ENCODE results near the gene PDGFRB. TPM values are rescaled to one million over a fixed set of nuclear protein-coding genes. Genes with fewer than 3 reads are reported as not detected.

Gene PDGFRB
- polyA plus RNA-seq, 3 donors, result 0.04 to 0.99 (median 0.20) TPM

GRCh38 chr5:150137997-150138396, 17.6 kb downstream of the PDGFRB start:
- 71% methylated on average over 3 of the region's 5 CpGs for WGBS (ENCODE audit: insufficient coverage)
- peaks cover 10 to 11% of the 10 kb centered on the region in 2 donors for H3K4me1 ChIP-seq (ENCODE audit: control insufficient read depth in 1 of 2, insufficient read depth in 2 of 2, low read length in 2 of 2)
- no peak for DNase-seq
- H3K9me3 Mint-ChIP-seq, result no peaks in the 10 kb centered on the region
- H3K4me3 ChIP-seq (replicated peaks in 1 of 3; ENCODE audit: low read depth in 2 of 3, low read length in 3 of 3), result no peak overlapping the region
- TF ChIP-seq CTCF (IDR thresholded peaks at IDR 0.05), result no peak
- no peak overlapping the region for H3K9ac ChIP-seq (ENCODE audit: insufficient read depth, low read length, poor library complexity, severe bottlenecking)
- peaks cover 0 to 3% of the 10 kb centered on the region in 2 donors for H3K36me3 Mint-ChIP-seq
- no peaks in the 10 kb centered on the region for H3K79me2 ChIP-seq (ENCODE audit: insufficient read depth, low read length)
- H3K4me3 Mint-ChIP-seq, result no peak overlapping the region
- peaks cover 15% of the 10 kb centered on the region for H3K4me1 Mint-ChIP-seq
- H2AFZ ChIP-seq (ENCODE audit: insufficient read depth, low read depth, low read length, poor library complexity, severe bottlenecking), result no peak overlapping the region
- H3K27me3 Mint-ChIP-seq (ENCODE audit: low read depth in 3 of 3), result peaks cover 2 to 10% (median 7%) of the 10 kb centered on the region in 3 donors
- no peaks in the 10 kb centered on the region for H3K36me3 ChIP-seq (replicated peaks in 1 of 2; ENCODE audit: control insufficient read depth in 1 of 2, insufficient read depth in 2 of 2, low read length in 2 of 2)
- H3K27ac Mint-ChIP-seq, result peak overlapping the region in 2 of 7 donors; percentile 11 to 57
- H3K4me2 ChIP-seq (replicated peaks; ENCODE audit: extremely low read depth, low read length, poor library complexity, severe bottlenecking), result no peak overlapping the region
- H3K27ac ChIP-seq (ENCODE audit: low read depth in 1 of 2, low read length in 2 of 2), result no peak overlapping the region
- no peaks in the 10 kb centered on the region for H4K20me1 ChIP-seq (ENCODE audit: insufficient read depth, low read length)
- H3K9me3 ChIP-seq (replicated peaks in 1 of 2; ENCODE audit: control insufficient read depth in 1 of 2, insufficient read depth in 1 of 2, low read length in 2 of 2), result no peaks in the 10 kb centered on the region
- no peaks in the 10 kb centered on the region for H3K27me3 ChIP-seq (ENCODE audit: control insufficient read depth in 2 of 2, insufficient read depth in 2 of 2, low read length in 2 of 2)
- intact Hi-C loops (cut with micrococcal nuclease), result loop anchor here in 1 of 2 donors (10.0 kb wide), 1 partner anchor 207 kb away; no protein-coding TSS in a partner anchor

GRCh38 chr5:150137168-150137957, 18.3 kb downstream of the PDGFRB start:
- Mint-ChIP-seq H3K27ac (peak overlapping the region in 4 of 7 donors; percentile 4 to 16 (median 10)), H3K4me1 (peaks cover 15% of the 10 kb centered on the region)
- no peak for TF ChIP-seq CTCF (IDR thresholded peaks at IDR 0.05)

More at GRCh38 chr5:150137168-150137957, 18.3 kb downstream of the PDGFRB start:
- H3K36me3 Mint-ChIP-seq, result peaks cover 0 to 3% of the 10 kb centered on the region in 2 donors
- Histone ChIP-seq H2AFZ (ENCODE audit: insufficient read depth, low read depth, low read length, poor library complexity, severe bottlenecking) (no peak overlapping the region), H3K4me3 (replicated peaks in 1 of 3; ENCODE audit: low read depth in 2 of 3, low read length in 3 of 3) (no peak overlapping the region), H3K4me2 (replicated peaks; ENCODE audit: extremely low read depth, low read length, poor library complexity, severe bottlenecking) (no peak overlapping the region), H3K9me3 (replicated peaks in 1 of 2; ENCODE audit: control insufficient read depth in 1 of 2, insufficient read depth in 1 of 2, low read length in 2 of 2) (no peaks in the 10 kb centered on the region), H3K4me1 (ENCODE audit: control insufficient read depth in 1 of 2, insufficient read depth in 2 of 2, low read length in 2 of 2) (peaks cover 9 to 10% of the 10 kb centered on the region in 2 donors), H3K27me3 (ENCODE audit: control insufficient read depth in 2 of 2, insufficient read depth in 2 of 2, low read length in 2 of 2) (no peaks in the 10 kb centered on the region), H4K20me1 (ENCODE audit: insufficient read depth, low read length) (no peaks in the 10 kb centered on the region), H3K9ac (ENCODE audit: insufficient read depth, low read length, poor library complexity, severe bottlenecking) (no peak overlapping the region), H3K79me2 (ENCODE audit: insufficient read depth, low read length) (no peaks in the 10 kb centered on the region), H3K36me3 (replicated peaks in 1 of 2; ENCODE audit: control insufficient read depth in 1 of 2, insufficient read depth in 2 of 2, low read length in 2 of 2) (no peaks in the 10 kb centered on the region), H3K27ac (ENCODE audit: low read depth in 1 of 2, low read length in 2 of 2) (no peak overlapping the region)
- DNase-seq, result no peak
- H3K4me3 Mint-ChIP-seq, result no peak overlapping the region
- WGBS (ENCODE audit: insufficient coverage), result 97% methylated on average over 6 of the region's 12 CpGs
- H3K27me3 Mint-ChIP-seq (ENCODE audit: low read depth in 3 of 3), result peaks cover 2 to 10% (median 8%) of the 10 kb centered on the region in 3 donors
- intact Hi-C loops (cut with micrococcal nuclease), result loop anchor here in 1 of 2 donors (10.0 kb wide), 1 partner anchor 207 kb away; no protein-coding TSS in a partner anchor
- no peaks in the 10 kb centered on the region for H3K9me3 Mint-ChIP-seq
